ENCODE results near the gene TNKS1BP1.

- TF ChIP-seq, protein P1, sequence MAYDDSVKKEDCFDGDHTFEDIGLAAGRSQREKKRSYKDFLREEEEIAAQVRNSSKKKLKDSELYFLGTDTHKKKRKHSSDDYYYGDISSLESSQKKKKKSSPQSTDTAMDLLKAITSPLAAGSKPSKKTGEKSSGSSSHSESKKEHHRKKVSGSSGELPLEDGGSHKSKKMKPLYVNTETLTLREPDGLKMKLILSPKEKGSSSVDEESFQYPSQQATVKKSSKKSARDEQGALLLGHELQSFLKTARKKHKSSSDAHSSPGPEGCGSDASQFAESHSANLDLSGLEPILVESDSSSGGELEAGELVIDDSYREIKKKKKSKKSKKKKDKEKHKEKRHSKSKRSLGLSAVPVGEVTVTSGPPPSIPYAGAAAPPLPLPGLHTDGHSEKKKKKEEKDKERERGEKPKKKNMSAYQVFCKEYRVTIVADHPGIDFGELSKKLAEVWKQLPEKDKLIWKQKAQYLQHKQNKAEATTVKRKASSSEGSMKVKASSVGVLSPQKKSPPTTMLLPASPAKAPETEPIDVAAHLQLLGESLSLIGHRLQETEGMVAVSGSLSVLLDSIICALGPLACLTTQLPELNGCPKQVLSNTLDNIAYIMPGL (CRISPR knock-in tag; IDR thresholded peaks at IDR 0.05): no peak
- TF ChIP-seq, protein P2, sequence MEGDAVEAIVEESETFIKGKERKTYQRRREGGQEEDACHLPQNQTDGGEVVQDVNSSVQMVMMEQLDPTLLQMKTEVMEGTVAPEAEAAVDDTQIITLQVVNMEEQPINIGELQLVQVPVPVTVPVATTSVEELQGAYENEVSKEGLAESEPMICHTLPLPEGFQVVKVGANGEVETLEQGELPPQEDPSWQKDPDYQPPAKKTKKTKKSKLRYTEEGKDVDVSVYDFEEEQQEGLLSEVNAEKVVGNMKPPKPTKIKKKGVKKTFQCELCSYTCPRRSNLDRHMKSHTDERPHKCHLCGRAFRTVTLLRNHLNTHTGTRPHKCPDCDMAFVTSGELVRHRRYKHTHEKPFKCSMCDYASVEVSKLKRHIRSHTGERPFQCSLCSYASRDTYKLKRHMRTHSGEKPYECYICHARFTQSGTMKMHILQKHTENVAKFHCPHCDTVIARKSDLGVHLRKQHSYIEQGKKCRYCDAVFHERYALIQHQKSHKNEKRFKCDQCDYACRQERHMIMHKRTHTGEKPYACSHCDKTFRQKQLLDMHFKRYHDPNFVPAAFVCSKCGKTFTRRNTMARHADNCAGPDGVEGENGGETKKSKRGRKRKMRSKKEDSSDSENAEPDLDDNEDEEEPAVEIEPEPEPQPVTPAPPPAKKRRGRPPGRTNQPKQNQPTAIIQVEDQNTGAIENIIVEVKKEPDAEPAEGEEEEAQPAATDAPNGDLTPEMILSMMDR (IDR thresholded peaks at IDR 0.05): no peak
- TF ChIP-seq ZNF138 (CRISPR knock-in tag; conservative IDR thresholded peaks at IDR 0.05) (no peak), ZNF232 (CRISPR knock-in tag; IDR thresholded peaks at IDR 0.05) (no peak), E2F4 (CRISPR knock-in tag; IDR thresholded peaks at IDR 0.05; ENCODE audit: borderline replicate concordance, low read depth) (no peak), FOXP4 (CRISPR knock-in tag; IDR thresholded peaks at IDR 0.05) (no peak), GABPB1 (CRISPR knock-in tag; IDR thresholded peaks at IDR 0.05) (no peak), E2F1 (CRISPR knock-in tag; IDR thresholded peaks at IDR 0.05) (no peak), ELF4 (CRISPR knock-in tag; IDR thresholded peaks at IDR 0.05; ENCODE audit: low read depth) (no peak), NR3C1 (CRISPR knock-in tag; conservative IDR thresholded peaks at IDR 0.05; ENCODE audit: low read depth) (no peak)
- TF ChIP-seq, protein P3, sequence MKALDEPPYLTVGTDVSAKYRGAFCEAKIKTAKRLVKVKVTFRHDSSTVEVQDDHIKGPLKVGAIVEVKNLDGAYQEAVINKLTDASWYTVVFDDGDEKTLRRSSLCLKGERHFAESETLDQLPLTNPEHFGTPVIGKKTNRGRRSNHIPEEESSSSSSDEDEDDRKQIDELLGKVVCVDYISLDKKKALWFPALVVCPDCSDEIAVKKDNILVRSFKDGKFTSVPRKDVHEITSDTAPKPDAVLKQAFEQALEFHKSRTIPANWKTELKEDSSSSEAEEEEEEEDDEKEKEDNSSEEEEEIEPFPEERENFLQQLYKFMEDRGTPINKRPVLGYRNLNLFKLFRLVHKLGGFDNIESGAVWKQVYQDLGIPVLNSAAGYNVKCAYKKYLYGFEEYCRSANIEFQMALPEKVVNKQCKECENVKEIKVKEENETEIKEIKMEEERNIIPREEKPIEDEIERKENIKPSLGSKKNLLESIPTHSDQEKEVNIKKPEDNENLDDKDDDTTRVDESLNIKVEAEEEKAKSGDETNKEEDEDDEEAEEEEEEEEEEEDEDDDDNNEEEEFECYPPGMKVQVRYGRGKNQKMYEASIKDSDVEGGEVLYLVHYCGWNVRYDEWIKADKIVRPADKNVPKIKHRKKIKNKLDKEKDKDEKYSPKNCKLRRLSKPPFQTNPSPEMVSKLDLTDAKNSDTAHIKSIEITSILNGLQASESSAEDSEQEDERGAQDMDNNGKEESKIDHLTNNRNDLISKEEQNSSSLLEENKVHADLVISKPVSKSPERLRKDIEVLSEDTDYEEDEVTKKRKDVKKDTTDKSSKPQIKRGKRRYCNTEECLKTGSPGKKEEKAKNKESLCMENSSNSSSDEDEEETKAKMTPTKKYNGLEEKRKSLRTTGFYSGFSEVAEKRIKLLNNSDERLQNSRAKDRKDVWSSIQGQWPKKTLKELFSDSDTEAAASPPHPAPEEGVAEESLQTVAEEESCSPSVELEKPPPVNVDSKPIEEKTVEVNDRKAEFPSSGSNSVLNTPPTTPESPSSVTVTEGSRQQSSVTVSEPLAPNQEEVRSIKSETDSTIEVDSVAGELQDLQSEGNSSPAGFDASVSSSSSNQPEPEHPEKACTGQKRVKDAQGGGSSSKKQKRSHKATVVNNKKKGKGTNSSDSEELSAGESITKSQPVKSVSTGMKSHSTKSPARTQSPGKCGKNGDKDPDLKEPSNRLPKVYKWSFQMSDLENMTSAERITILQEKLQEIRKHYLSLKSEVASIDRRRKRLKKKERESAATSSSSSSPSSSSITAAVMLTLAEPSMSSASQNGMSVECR (CRISPR knock-in tag; IDR thresholded peaks at IDR 0.05; ENCODE audit: borderline replicate concordance): no peak
- TF ChIP-seq, protein P4, sequence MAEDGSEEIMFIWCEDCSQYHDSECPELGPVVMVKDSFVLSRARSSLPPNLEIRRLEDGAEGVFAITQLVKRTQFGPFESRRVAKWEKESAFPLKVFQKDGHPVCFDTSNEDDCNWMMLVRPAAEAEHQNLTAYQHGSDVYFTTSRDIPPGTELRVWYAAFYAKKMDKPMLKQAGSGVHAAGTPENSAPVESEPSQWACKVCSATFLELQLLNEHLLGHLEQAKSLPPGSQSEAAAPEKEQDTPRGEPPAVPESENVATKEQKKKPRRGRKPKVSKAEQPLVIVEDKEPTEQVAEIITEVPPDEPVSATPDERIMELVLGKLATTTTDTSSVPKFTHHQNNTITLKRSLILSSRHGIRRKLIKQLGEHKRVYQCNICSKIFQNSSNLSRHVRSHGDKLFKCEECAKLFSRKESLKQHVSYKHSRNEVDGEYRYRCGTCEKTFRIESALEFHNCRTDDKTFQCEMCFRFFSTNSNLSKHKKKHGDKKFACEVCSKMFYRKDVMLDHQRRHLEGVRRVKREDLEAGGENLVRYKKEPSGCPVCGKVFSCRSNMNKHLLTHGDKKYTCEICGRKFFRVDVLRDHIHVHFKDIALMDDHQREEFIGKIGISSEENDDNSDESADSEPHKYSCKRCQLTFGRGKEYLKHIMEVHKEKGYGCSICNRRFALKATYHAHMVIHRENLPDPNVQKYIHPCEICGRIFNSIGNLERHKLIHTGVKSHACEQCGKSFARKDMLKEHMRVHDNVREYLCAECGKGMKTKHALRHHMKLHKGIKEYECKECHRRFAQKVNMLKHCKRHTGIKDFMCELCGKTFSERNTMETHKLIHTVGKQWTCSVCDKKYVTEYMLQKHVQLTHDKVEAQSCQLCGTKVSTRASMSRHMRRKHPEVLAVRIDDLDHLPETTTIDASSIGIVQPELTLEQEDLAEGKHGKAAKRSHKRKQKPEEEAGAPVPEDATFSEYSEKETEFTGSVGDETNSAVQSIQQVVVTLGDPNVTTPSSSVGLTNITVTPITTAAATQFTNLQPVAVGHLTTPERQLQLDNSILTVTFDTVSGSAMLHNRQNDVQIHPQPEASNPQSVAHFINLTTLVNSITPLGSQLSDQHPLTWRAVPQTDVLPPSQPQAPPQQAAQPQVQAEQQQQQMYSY (CRISPR knock-in tag; IDR thresholded peaks at IDR 0.05): no peak
- TF ChIP-seq, protein P5, sequence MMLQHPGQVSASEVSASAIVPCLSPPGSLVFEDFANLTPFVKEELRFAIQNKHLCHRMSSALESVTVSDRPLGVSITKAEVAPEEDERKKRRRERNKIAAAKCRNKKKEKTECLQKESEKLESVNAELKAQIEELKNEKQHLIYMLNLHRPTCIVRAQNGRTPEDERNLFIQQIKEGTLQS (CRISPR knock-in tag; conservative IDR thresholded peaks at IDR 0.05): no peak
Measured at GRCh38 chr11:57358543-57358961, 33.8 kb upstream of the TNKS1BP1 start.

Measured in WTC11 (cell line).